Activated CD4-positive, alpha-beta memory T cell treated with anti-CD3 and anti-CD28 coated beads for 36 hours (primary cell): ENCODE measurements around the gene GGNBP2. TPM values are rescaled to one million over a fixed set of nuclear protein-coding genes. Genes with fewer than 3 reads are reported as not detected.

Experiments used
- CTCF ChIA-PET: fragments of 350-600 bp; sonication (Branson Sonifier 250); formaldehyde crosslinking; loops from one replicate; lab custom pipeline; 2021; ENCODE audit warnings: antibody characterized with exemption, inconsistent platforms; lab: Charles Lee
- POLR2A ChIA-PET: fragments of 350-600 bp; sonication (Branson Sonifier 250); formaldehyde crosslinking; loops from one replicate; lab custom pipeline; 2021; ENCODE audit warnings: antibody characterized with exemption; lab: Charles Lee
- DNase-seq: peaks from one replicate; pipeline ENCODE4 v3.0.0-alpha.2; 2020
- H3K27ac Mint-ChIP-seq: one replicate; pipeline ENCODE4 v1.8.0; 2021; ENCODE audit warnings: mixed read lengths
- H3K27me3 Mint-ChIP-seq: one replicate; pipeline ENCODE4 v1.8.0; 2021; ENCODE audit warnings: mixed read lengths
- H3K36me3 Mint-ChIP-seq: one replicate; pipeline ENCODE4 v1.8.0; 2021; ENCODE audit warnings: mixed read lengths
- H3K4me1 Mint-ChIP-seq: one replicate; pipeline ENCODE4 v1.8.0; 2021; ENCODE audit warnings: low read depth, mixed read lengths
- H3K4me3 Mint-ChIP-seq: one replicate; pipeline ENCODE4 v1.8.0; 2021; ENCODE audit warnings: mild to moderate bottlenecking, mixed read lengths
- H3K9me3 Mint-ChIP-seq: one replicate; pipeline ENCODE4 v1.8.0; 2021; ENCODE audit warnings: mixed read lengths
- intact Hi-C: fragments of 100-400 bp; cut with micrococcal nuclease; formaldehyde crosslinking; loops from one replicate; pipeline ENCODE4 v1.15.1; 2023
- total RNA-seq, 2 experiments: library from RNA; stranded (reverse); gene quantifications; one replicate each; pipeline ENCODE4 v1.2.3, GENCODE V29; 2021

Gene GGNBP2
- total RNA-seq, 2 experiments from 2014 or later = 74.8 to 84.0 TPM

- POLR2A ChIA-PET = interaction anchor here (0.6 kb wide), 1 partner anchor 340 kb away, joined by 3 read pairs; the partner anchor contains the start of gene AATF
- H3K4me1 Mint-ChIP-seq = peaks cover 31% of the 10 kb centered on the region
- H3K9me3 Mint-ChIP-seq = no peaks in the 10 kb centered on the region
- H3K36me3 Mint-ChIP-seq = peaks cover 10% of the 10 kb centered on the region
- no peak for DNase-seq
- CTCF ChIA-PET = no interaction called here
- no peaks in the 10 kb centered on the region for H3K27me3 Mint-ChIP-seq
- no peak overlapping the region for H3K4me3 Mint-ChIP-seq
- no peak overlapping the region for H3K27ac Mint-ChIP-seq
- intact Hi-C loops = no loop called here
Observed at GRCh38 chr17:36608280-36608679, 63.6 kb downstream of the GGNBP2 start.

GRCh38 chr17:36608794-36609497 lies 64.2 kb downstream of the GGNBP2 start:
- Mint-ChIP-seq H3K4me1 (peaks cover 28% of the 10 kb centered on the region), H3K27me3 (no peaks in the 10 kb centered on the region), H3K4me3 (no peak overlapping the region), H3K9me3 (no peaks in the 10 kb centered on the region), H3K36me3 (peaks cover 10% of the 10 kb centered on the region), H3K27ac (no peak overlapping the region)
- peak; percentile 28 for DNase-seq
- ChIA-PET POLR2A (interaction anchor here (0.6 kb wide), 1 partner anchor 340 kb away, joined by 3 read pairs; the partner anchor contains the start of gene AATF), CTCF (no interaction called here)
- intact Hi-C loops = no loop called here

- no peak for DNase-seq
- no peaks in the 10 kb centered on the region for H3K9me3 Mint-ChIP-seq
- intact Hi-C loops = no loop called here
- H3K36me3 Mint-ChIP-seq = peaks cover 6% of the 10 kb centered on the region
- ChIA-PET POLR2A (no interaction called here), CTCF (no interaction called here)
- H3K27ac Mint-ChIP-seq = no peak overlapping the region
- peaks cover 22% of the 10 kb centered on the region for H3K4me1 Mint-ChIP-seq
- H3K4me3 Mint-ChIP-seq = no peak overlapping the region
- H3K27me3 Mint-ChIP-seq = no peaks in the 10 kb centered on the region
Observed at GRCh38 chr17:36609498-36609862, 64.8 kb downstream of the GGNBP2 start.

- Mint-ChIP-seq H3K4me3 (no peak overlapping the region), H3K9me3 (no peaks in the 10 kb centered on the region), H3K36me3 (peaks cover 4% of the 10 kb centered on the region), H3K27ac (no peak overlapping the region), H3K27me3 (no peaks in the 10 kb centered on the region), H3K4me1 (peaks cover 15% of the 10 kb centered on the region)
- DNase-seq = no peak
- intact Hi-C loops = no loop called here
- ChIA-PET POLR2A (interaction anchor here (0.6 kb wide), 1 partner anchor 9 kb away, joined by 4 read pairs; no protein-coding TSS in a partner anchor), CTCF (interaction anchor here (0.6 to 1.6 kb wide), 4 partner anchors 8 to 574 kb away, joined by 3 to 9 read pairs (median 4); partner anchors contain the start of gene MRM1)
Observed at GRCh38 chr17:36610474-36610873, 65.8 kb downstream of the GGNBP2 start.

- CTCF ChIA-PET = interaction anchor here (1.4 to 1.6 kb wide), 2 partner anchors 9 to 436 kb away, joined by 3 to 9 read pairs; partner anchors contain the start of gene MRM1
- H3K4me1 Mint-ChIP-seq = peaks cover 9% of the 10 kb centered on the region
- H3K4me3 Mint-ChIP-seq = no peak overlapping the region
- peaks cover 4% of the 10 kb centered on the region for H3K36me3 Mint-ChIP-seq
- no peak overlapping the region for H3K27ac Mint-ChIP-seq
- H3K27me3 Mint-ChIP-seq = no peaks in the 10 kb centered on the region
- DNase-seq = no peak
- POLR2A ChIA-PET = interaction anchor here (1.2 kb wide), 1 partner anchor 10 kb away, joined by 4 read pairs; the partner anchor contains the start of gene MRM1
- intact Hi-C loops = no loop called here
- no peaks in the 10 kb centered on the region for H3K9me3 Mint-ChIP-seq
Observed at GRCh38 chr17:36611345-36612072, 66.8 kb downstream of the GGNBP2 start.

- CTCF ChIA-PET = no interaction called here
- no peaks in the 10 kb centered on the region for H3K27me3 Mint-ChIP-seq
- DNase-seq = no peak
Observed at GRCh38 chr17:36612323-36612722, 67.6 kb downstream of the GGNBP2 start.

GRCh38 chr17:36613155-36613554 lies 68.4 kb downstream of the GGNBP2 start:
- Mint-ChIP-seq H3K4me1 (peaks cover 6% of the 10 kb centered on the region), H3K9me3 (no peaks in the 10 kb centered on the region), H3K4me3 (no peak overlapping the region), H3K27ac (no peak overlapping the region), H3K36me3 (peaks cover 2% of the 10 kb centered on the region), H3K27me3 (no peaks in the 10 kb centered on the region)
- intact Hi-C loops = no loop called here
- no peak for DNase-seq
- ChIA-PET POLR2A (no interaction called here), CTCF (interaction anchor here (0.6 kb wide), 1 partner anchor 13 kb away, joined by 3 read pairs; no protein-coding TSS in a partner anchor)

More at GRCh38 chr17:36612323-36612722, 67.6 kb downstream of the GGNBP2 start:
- Mint-ChIP-seq H3K9me3 (no peaks in the 10 kb centered on the region), H3K4me3 (no peak overlapping the region), H3K27ac (no peak overlapping the region), H3K4me1 (peaks cover 9% of the 10 kb centered on the region), H3K36me3 (peaks cover 4% of the 10 kb centered on the region)
- intact Hi-C loops = no loop called here
- POLR2A ChIA-PET = no interaction called here

- Mint-ChIP-seq H3K4me3 (no peak overlapping the region), H3K27me3 (no peaks in the 10 kb centered on the region), H3K36me3 (no peaks in the 10 kb centered on the region), H3K9me3 (no peaks in the 10 kb centered on the region), H3K4me1 (no peaks in the 10 kb centered on the region), H3K27ac (no peak overlapping the region)
- ChIA-PET POLR2A (no interaction called here), CTCF (interaction anchor here (3.8 kb wide), 1 partner anchor 15 kb away, joined by 12 read pairs; no protein-coding TSS in a partner anchor)
- no peak for DNase-seq
- intact Hi-C loops = no loop called here
Observed at GRCh38 chr17:36614081-36614480, 69.4 kb downstream of the GGNBP2 start.

GRCh38 chr17:36614933-36615332 lies 70.2 kb downstream of the GGNBP2 start:
- CTCF ChIA-PET = interaction anchor here (1.0 to 3.8 kb wide), 2 partner anchors 11 to 15 kb away, joined by 3 to 12 read pairs; no protein-coding TSS in a partner anchor
- H3K9me3 Mint-ChIP-seq = no peaks in the 10 kb centered on the region
- intact Hi-C loops = no loop called here
- no peaks in the 10 kb centered on the region for H3K27me3 Mint-ChIP-seq
- H3K27ac Mint-ChIP-seq = no peak overlapping the region
- no peaks in the 10 kb centered on the region for H3K4me1 Mint-ChIP-seq
- POLR2A ChIA-PET = no interaction called here
- no peak overlapping the region for H3K4me3 Mint-ChIP-seq
- no peak for DNase-seq
- no peaks in the 10 kb centered on the region for H3K36me3 Mint-ChIP-seq

GRCh38 chr17:36616061-36617029 lies 71.6 kb downstream of the GGNBP2 start:
- CTCF ChIA-PET = interaction anchor here (0.7 to 3.8 kb wide), 4 partner anchors 9 to 14 kb away, joined by 3 to 12 read pairs (median 4); no protein-coding TSS in a partner anchor
- POLR2A ChIA-PET = no interaction called here
- no peak for DNase-seq
- no peaks in the 10 kb centered on the region for H3K27me3 Mint-ChIP-seq
- H3K36me3 Mint-ChIP-seq = no peaks in the 10 kb centered on the region
- no peak overlapping the region for H3K4me3 Mint-ChIP-seq
- H3K27ac Mint-ChIP-seq = no peak overlapping the region
- intact Hi-C loops = no loop called here
- H3K4me1 Mint-ChIP-seq = no peaks in the 10 kb centered on the region
- no peaks in the 10 kb centered on the region for H3K9me3 Mint-ChIP-seq

- POLR2A ChIA-PET = no interaction called here
- Mint-ChIP-seq H3K36me3 (no peaks in the 10 kb centered on the region), H3K27ac (no peak overlapping the region), H3K27me3 (no peaks in the 10 kb centered on the region), H3K9me3 (no peaks in the 10 kb centered on the region), H3K4me3 (no peak overlapping the region), H3K4me1 (no peaks in the 10 kb centered on the region)
- CTCF ChIA-PET = interaction anchor here (0.8 kb wide), 1 partner anchor 8 kb away, joined by 3 read pairs; no protein-coding TSS in a partner anchor
- intact Hi-C loops = no loop called here
- no peak for DNase-seq
Observed at GRCh38 chr17:36617773-36618172, 73.1 kb downstream of the GGNBP2 start.
